Activated effector memory CD4-positive, alpha-beta T cell treated with Interleukin-2 at 50 U/mL for 16 hours (primary cell): Measurements from ENCODE around the gene PTGR1.
A peak's percentile ranks its signal among the peaks of the same experiment; 100 is the strongest.
"Not testable (repeated sequence)": the region's sequence is repeated elsewhere in the genome, so short reads cannot be mapped to it uniquely, and the experiment has no call there.

Experiments
- DNase-seq: peaks from one replicate; pipeline ENCODE4 v3.0.0-alpha.2; 2020

The PTGR1 gene

GRCh38 chr9:111599092-111599954, at the start of gene PTGR1:
Gene PTGR1 (minus strand): TSS chr9:111599647. CDS start chr9:111597422, 2,225 bp downstream.
- no peak for DNase-seq

GRCh38 chr9:111649016-111649415, 49.6 kb upstream of the PTGR1 start:
- DNase-seq = no peak

GRCh38 chr9:111648066-111648465, 48.6 kb upstream of the PTGR1 start:
- no peak for DNase-seq

- no peak for DNase-seq
Measured at GRCh38 chr9:111646417-111646816, 47.0 kb upstream of the PTGR1 start.

- DNase-seq = no peak
Measured at GRCh38 chr9:111645806-111646205, 46.4 kb upstream of the PTGR1 start.

- DNase-seq = no peak
Measured at GRCh38 chr9:111644195-111644772, 44.8 kb upstream of the PTGR1 start.

GRCh38 chr9:111637421-111637950, 38.0 kb upstream of the PTGR1 start:
- no peak for DNase-seq

GRCh38 chr9:111634860-111635259, 35.4 kb upstream of the PTGR1 start:
- no peak for DNase-seq

GRCh38 chr9:111633389-111633736, 33.9 kb upstream of the PTGR1 start:
- DNase-seq = no peak

GRCh38 chr9:111632695-111633388, 33.4 kb upstream of the PTGR1 start:
- DNase-seq = no peak

GRCh38 chr9:111632060-111632459, 32.6 kb upstream of the PTGR1 start:
- DNase-seq = no peak

- peak; percentile 93 for DNase-seq
Measured at GRCh38 chr9:111631214-111631971, 31.9 kb upstream of the PTGR1 start, which contains the start of gene DNAJC25. Gene DNAJC25 (plus strand): TSS chr9:111631334. CDS start chr9:111631408, 74 bp downstream.

GRCh38 chr9:111630964-111631213, 31.4 kb upstream of the PTGR1 start:
- no peak for DNase-seq

- DNase-seq = no peak
Measured at GRCh38 chr9:111630182-111630963, 30.9 kb upstream of the PTGR1 start.

- DNase-seq = no peak
Measured at GRCh38 chr9:111628411-111628810, 29.0 kb upstream of the PTGR1 start.

- DNase-seq = no peak
Measured at GRCh38 chr9:111627260-111627963, 28.0 kb upstream of the PTGR1 start.

GRCh38 chr9:111622626-111623025, 23.2 kb upstream of the PTGR1 start:
- no peak for DNase-seq

- no peak for DNase-seq
Measured at GRCh38 chr9:111621895-111622480, 22.5 kb upstream of the PTGR1 start.

- DNase-seq = not testable (repeated sequence)
Measured at GRCh38 chr9:111617349-111617748, 17.9 kb upstream of the PTGR1 start.

GRCh38 chr9:111615928-111616327, 16.5 kb upstream of the PTGR1 start:
- no peak for DNase-seq

GRCh38 chr9:111613436-111614040, 14.1 kb upstream of the PTGR1 start:
- no peak for DNase-seq
